ENCODE measurements around the gene DUSP9. TPM values are rescaled to one million over a fixed set of nuclear protein-coding genes. Genes with fewer than 3 reads are reported as not detected.

Gene DUSP9
- total and polyA plus RNA-seq, 10 of the 15 experiments (the other 5 are each of a cell fraction or from before 2014, with no cell fraction given): 0.10 TPM; not detected in 9

DNA sequence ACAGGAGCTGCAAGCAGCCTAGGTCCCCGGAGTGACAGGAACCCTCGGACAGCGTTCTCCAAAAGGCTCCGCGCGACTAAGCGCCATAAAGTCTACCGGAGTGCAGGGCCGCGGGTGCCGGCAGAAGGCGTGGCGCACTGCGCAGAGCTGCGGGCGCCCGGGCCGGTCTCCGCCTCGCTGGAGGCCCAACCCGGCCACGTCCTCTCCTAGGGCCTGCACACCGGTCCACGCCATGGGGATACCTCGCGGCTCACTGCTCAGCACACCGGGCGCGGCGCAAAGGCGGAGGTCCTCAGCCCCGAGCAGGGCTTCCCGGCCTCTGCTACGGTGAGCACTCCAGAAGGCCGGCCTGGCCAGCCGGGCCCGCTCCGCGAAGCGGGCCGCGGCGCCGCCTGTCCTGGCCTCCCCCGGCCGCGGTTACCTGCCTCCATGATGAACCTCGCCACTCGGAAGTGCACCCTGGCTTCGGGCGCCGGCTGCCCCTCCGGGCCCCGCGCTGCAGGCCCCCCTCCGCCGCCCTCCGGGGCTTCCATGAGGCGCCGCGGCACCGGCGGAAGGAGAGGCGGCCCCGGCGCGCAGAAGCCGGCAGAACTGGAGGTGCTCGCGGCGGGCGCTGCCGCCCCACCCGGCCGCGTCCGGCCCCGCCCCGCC, 48.3 kb upstream of the DUSP9 start, which contains the start of gene CCNQ:
TSS of gene CCNQ (minus strand) at position 599 of the 651 bp plus-strand sequence. CDS start at position 533, 66 bp downstream.
- 38% methylated on average over 53 of the region's 79 CpGs for WGBS (ENCODE audit: insufficient coverage, insufficient replicate concordance, low lambda C conversion rate, missing lambda C conversion rate)

More for the DNA sequence above, 48.3 kb upstream of the DUSP9 start, which contains the start of gene CCNQ:
- DNase-seq (ENCODE audit: low read depth, low spot score) (no peak), ATAC-seq (peak; percentile 66), FAIRE-seq (no peak)
- Histone ChIP-seq H3K4me3 (peak within 1 kb of the TSS; percentile 68), H2AFZ (ENCODE audit: control insufficient read depth, low read depth, low read length) (peak within 1 kb of the TSS; percentile 74), H3K79me2 (ENCODE audit: control insufficient read depth, insufficient read depth, low read length) (peaks cover 14% of the 10 kb centered on the region), H3K36me3 (ENCODE audit: control insufficient read depth in 2 of 2, insufficient read depth in 2 of 2, low read length in 1 of 2) (no peaks in the 10 kb centered on the region; a peak in 1 of 4 replicates), H4K20me1 (ENCODE audit: control insufficient read depth, insufficient read depth) (no peaks in the 10 kb centered on the region), H3K9me3 (replicated peaks; ENCODE audit: control insufficient read depth, insufficient read depth, low read length) (no peaks in the 10 kb centered on the region; the same call in 2 of the 3 replicates), H3K4me1 (ENCODE audit: control insufficient read depth, insufficient read depth, low read length) (no peaks in the 10 kb centered on the region; the same call in 1 of the 2 replicates), H3K9ac (ENCODE audit: control insufficient read depth, insufficient read depth, low read length) (peak within 1 kb of the TSS; percentile 70), H3K27ac (ENCODE audit: control insufficient read depth, insufficient read depth) (peak within 1 kb of the TSS; percentile 48; the same call in 1 of the 2 replicates), H3K27me3 (replicated peaks in 1 of 2; ENCODE audit: control insufficient read depth in 2 of 2, insufficient read depth in 2 of 2, low read length in 1 of 2) (no peaks in the 10 kb centered on the region), H3K4me2 (ENCODE audit: control insufficient read depth, insufficient read depth) (peak within 1 kb of the TSS; percentile 45)
- ChIA-PET RAD21 (ENCODE audit: unreplicated experiment) (interaction anchor here (0.6 to 1.5 kb wide), 2 partner anchors 44 to 68 kb away, joined by 4 to 9 read pairs; no protein-coding TSS in a partner anchor), CTCF (interaction anchor here (0.7 to 4.2 kb wide), 3 partner anchors 10 to 128 kb away, joined by 3 to 18 read pairs (median 4); partner anchors contain the start of gene HAUS7), POLR2A (interaction anchor here (0.9 kb wide), 2 partner anchors 16 to 657 kb away, joined by 3 to 4 read pairs; no protein-coding TSS in a partner anchor), SMC1A (ENCODE audit: uncharacterized antibody, unreplicated experiment) (no interaction called here)
- intact Hi-C loops (cut with micrococcal nuclease; ENCODE audit: unreplicated experiment) (no loop called here), in situ Hi-C loops (cut with MboI) (no loop called here)
- no TSS peak for BruUV-seq (replicated peaks)
- TF ChIP-seq LARP7 (IDR thresholded peaks at IDR 0.05) (peak; percentile 70; the same call in 1 of the 2 replicates), RCOR1 (conservative IDR thresholded peaks at IDR 0.05; ENCODE audit: low read depth, low read length) (no peak), POLR2A (IDR thresholded peaks at IDR 0.05; ENCODE audit: low read depth, low read length) (peak; percentile 69; the same call in 1 of the 2 replicates), ZNF217 (IDR thresholded peaks at IDR 0.05) (no peak), GATAD2B (conservative IDR thresholded peaks at IDR 0.05; ENCODE audit: low read depth) (peak; percentile 58), DPF2 (IDR thresholded peaks at IDR 0.05) (peak; percentile 25; the same call in 1 of the 2 replicates), YY1 (IDR thresholded peaks at IDR 0.05; ENCODE audit: low read depth, low read length) (0 out of 2 replicates have a peak, but pooled peaks have one; percentile 22)
- TF ChIP-seq, protein P1, sequence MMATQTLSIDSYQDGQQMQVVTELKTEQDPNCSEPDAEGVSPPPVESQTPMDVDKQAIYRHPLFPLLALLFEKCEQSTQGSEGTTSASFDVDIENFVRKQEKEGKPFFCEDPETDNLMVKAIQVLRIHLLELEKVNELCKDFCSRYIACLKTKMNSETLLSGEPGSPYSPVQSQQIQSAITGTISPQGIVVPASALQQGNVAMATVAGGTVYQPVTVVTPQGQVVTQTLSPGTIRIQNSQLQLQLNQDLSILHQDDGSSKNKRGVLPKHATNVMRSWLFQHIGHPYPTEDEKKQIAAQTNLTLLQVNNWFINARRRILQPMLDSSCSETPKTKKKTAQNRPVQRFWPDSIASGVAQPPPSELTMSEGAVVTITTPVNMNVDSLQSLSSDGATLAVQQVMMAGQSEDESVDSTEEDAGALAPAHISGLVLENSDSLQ (IDR thresholded peaks at IDR 0.05): peak; percentile 16; the same call in 1 of the 2 replicates
- TF ChIP-seq, protein P2, sequence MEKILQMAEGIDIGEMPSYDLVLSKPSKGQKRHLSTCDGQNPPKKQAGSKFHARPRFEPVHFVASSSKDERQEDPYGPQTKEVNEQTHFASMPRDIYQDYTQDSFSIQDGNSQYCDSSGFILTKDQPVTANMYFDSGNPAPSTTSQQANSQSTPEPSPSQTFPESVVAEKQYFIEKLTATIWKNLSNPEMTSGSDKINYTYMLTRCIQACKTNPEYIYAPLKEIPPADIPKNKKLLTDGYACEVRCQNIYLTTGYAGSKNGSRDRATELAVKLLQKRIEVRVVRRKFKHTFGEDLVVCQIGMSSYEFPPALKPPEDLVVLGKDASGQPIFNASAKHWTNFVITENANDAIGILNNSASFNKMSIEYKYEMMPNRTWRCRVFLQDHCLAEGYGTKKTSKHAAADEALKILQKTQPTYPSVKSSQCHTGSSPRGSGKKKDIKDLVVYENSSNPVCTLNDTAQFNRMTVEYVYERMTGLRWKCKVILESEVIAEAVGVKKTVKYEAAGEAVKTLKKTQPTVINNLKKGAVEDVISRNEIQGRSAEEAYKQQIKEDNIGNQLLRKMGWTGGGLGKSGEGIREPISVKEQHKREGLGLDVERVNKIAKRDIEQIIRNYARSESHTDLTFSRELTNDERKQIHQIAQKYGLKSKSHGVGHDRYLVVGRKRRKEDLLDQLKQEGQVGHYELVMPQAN (conservative IDR thresholded peaks at IDR 0.05): peak; percentile 67

All from GM12878 (cell line).